Measurements from ENCODE around the gene CEP57L1.

DNA sequence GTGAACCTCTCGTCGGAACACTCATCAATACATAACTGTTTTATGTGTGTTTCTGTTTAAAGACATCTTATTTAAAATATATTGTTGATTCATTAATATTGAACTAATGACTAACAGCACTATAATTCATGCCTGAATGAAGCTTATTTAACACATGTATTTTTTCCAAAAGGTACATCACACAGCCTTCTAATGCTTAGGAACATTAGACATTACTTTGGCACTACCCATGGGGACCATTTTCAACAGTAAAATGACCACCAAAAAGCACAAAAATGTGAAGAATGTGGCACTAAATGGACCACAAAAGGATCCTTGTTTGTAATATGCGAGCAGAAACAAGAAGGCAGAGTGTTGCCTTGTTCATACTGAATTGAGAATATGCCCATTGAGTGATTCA lies 109.2 kb downstream of the CEP57L1 start:
- TF ChIP-seq, protein P1, sequence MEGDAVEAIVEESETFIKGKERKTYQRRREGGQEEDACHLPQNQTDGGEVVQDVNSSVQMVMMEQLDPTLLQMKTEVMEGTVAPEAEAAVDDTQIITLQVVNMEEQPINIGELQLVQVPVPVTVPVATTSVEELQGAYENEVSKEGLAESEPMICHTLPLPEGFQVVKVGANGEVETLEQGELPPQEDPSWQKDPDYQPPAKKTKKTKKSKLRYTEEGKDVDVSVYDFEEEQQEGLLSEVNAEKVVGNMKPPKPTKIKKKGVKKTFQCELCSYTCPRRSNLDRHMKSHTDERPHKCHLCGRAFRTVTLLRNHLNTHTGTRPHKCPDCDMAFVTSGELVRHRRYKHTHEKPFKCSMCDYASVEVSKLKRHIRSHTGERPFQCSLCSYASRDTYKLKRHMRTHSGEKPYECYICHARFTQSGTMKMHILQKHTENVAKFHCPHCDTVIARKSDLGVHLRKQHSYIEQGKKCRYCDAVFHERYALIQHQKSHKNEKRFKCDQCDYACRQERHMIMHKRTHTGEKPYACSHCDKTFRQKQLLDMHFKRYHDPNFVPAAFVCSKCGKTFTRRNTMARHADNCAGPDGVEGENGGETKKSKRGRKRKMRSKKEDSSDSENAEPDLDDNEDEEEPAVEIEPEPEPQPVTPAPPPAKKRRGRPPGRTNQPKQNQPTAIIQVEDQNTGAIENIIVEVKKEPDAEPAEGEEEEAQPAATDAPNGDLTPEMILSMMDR (conservative IDR thresholded peaks at IDR 0.05; ENCODE audit: low read depth in 2 of 2) = no peak
- TF ChIP-seq NANOG (IDR thresholded peaks at IDR 0.05; ENCODE audit: borderline replicate concordance) (no peak), EZH2phosphoT487 (IDR thresholded peaks at IDR 0.05; ENCODE audit: unreplicated experiment) (no peak), EZH2 (IDR thresholded peaks at IDR 0.05; ENCODE audit: low read depth, unreplicated experiment) (no peak), JUNB (IDR thresholded peaks at IDR 0.05; ENCODE audit: unreplicated experiment) (no peak), POLR2AphosphoS5 (IDR thresholded peaks at IDR 0.05; ENCODE audit: low read depth) (no peak), CREB1 (CRISPR knock-in tag; IDR thresholded peaks at IDR 0.05; ENCODE audit: low read depth) (no peak), ZNF114 (CRISPR knock-in tag; IDR thresholded peaks at IDR 0.05) (no peak), STAT1 (IDR thresholded peaks at IDR 0.05; ENCODE audit: unreplicated experiment) (no peak)
- TF ChIP-seq, protein P2, sequence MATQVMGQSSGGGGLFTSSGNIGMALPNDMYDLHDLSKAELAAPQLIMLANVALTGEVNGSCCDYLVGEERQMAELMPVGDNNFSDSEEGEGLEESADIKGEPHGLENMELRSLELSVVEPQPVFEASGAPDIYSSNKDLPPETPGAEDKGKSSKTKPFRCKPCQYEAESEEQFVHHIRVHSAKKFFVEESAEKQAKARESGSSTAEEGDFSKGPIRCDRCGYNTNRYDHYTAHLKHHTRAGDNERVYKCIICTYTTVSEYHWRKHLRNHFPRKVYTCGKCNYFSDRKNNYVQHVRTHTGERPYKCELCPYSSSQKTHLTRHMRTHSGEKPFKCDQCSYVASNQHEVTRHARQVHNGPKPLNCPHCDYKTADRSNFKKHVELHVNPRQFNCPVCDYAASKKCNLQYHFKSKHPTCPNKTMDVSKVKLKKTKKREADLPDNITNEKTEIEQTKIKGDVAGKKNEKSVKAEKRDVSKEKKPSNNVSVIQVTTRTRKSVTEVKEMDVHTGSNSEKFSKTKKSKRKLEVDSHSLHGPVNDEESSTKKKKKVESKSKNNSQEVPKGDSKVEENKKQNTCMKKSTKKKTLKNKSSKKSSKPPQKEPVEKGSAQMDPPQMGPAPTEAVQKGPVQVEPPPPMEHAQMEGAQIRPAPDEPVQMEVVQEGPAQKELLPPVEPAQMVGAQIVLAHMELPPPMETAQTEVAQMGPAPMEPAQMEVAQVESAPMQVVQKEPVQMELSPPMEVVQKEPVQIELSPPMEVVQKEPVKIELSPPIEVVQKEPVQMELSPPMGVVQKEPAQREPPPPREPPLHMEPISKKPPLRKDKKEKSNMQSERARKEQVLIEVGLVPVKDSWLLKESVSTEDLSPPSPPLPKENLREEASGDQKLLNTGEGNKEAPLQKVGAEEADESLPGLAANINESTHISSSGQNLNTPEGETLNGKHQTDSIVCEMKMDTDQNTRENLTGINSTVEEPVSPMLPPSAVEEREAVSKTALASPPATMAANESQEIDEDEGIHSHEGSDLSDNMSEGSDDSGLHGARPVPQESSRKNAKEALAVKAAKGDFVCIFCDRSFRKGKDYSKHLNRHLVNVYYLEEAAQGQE (IDR thresholded peaks at IDR 0.05; ENCODE audit: unreplicated experiment) = no peak
- TF ChIP-seq, protein P3, sequence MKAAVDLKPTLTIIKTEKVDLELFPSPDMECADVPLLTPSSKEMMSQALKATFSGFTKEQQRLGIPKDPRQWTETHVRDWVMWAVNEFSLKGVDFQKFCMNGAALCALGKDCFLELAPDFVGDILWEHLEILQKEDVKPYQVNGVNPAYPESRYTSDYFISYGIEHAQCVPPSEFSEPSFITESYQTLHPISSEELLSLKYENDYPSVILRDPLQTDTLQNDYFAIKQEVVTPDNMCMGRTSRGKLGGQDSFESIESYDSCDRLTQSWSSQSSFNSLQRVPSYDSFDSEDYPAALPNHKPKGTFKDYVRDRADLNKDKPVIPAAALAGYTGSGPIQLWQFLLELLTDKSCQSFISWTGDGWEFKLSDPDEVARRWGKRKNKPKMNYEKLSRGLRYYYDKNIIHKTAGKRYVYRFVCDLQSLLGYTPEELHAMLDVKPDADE (IDR thresholded peaks at IDR 0.05) = no peak
- TF ChIP-seq, protein P4, sequence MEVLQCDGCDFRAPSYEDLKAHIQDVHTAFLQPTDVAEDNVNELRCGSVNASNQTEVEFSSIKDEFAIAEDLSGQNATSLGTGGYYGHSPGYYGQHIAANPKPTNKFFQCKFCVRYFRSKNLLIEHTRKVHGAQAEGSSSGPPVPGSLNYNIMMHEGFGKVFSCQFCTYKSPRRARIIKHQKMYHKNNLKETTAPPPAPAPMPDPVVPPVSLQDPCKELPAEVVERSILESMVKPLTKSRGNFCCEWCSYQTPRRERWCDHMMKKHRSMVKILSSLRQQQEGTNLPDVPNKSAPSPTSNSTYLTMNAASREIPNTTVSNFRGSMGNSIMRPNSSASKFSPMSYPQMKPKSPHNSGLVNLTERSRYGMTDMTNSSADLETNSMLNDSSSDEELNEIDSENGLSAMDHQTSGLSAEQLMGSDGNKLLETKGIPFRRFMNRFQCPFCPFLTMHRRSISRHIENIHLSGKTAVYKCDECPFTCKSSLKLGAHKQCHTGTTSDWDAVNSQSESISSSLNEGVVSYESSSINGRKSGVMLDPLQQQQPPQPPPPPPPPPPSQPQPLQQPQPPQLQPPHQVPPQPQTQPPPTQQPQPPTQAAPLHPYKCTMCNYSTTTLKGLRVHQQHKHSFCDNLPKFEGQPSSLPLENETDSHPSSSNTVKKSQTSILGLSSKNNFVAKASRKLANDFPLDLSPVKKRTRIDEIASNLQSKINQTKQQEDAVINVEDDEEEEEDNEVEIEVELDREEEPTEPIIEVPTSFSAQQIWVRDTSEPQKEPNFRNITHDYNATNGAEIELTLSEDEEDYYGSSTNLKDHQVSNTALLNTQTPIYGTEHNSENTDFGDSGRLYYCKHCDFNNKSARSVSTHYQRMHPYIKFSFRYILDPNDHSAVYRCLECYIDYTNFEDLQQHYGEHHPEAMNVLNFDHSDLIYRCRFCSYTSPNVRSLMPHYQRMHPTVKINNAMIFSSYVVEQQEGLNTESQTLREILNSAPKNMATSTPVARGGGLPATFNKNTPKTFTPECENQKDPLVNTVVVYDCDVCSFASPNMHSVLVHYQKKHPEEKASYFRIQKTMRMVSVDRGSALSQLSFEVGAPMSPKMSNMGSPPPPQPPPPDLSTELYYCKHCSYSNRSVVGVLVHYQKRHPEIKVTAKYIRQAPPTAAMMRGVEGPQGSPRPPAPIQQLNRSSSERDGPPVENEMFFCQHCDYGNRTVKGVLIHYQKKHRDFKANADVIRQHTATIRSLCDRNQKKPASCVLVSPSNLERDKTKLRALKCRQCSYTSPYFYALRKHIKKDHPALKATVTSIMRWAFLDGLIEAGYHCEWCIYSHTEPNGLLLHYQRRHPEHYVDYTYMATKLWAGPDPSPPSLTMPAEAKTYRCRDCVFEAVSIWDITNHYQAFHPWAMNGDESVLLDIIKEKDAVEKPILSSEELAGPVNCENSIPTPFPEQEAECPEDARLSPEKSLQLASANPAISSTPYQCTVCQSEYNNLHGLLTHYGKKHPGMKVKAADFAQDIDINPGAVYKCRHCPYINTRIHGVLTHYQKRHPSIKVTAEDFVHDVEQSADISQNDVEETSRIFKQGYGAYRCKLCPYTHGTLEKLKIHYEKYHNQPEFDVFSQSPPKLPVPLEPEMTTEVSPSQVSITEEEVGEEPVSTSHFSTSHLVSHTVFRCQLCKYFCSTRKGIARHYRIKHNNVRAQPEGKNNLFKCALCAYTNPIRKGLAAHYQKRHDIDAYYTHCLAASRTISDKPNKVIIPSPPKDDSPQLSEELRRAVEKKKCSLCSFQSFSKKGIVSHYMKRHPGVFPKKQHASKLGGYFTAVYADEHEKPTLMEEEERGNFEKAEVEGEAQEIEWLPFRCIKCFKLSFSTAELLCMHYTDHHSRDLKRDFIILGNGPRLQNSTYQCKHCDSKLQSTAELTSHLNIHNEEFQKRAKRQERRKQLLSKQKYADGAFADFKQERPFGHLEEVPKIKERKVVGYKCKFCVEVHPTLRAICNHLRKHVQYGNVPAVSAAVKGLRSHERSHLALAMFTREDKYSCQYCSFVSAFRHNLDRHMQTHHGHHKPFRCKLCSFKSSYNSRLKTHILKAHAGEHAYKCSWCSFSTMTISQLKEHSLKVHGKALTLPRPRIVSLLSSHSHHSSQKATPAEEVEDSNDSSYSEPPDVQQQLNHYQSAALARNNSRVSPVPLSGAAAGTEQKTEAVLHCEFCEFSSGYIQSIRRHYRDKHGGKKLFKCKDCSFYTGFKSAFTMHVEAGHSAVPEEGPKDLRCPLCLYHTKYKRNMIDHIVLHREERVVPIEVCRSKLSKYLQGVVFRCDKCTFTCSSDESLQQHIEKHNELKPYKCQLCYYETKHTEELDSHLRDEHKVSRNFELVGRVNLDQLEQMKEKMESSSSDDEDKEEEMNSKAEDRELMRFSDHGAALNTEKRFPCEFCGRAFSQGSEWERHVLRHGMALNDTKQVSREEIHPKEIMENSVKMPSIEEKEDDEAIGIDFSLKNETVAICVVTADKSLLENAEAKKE (CRISPR knock-in tag; IDR thresholded peaks at IDR 0.05) = no peak

Data from GM23338 (cell line).